GM12875 (cell line): ENCODE data around the gene FBXL17.
"Not testable (repeated sequence)": the region's sequence is repeated elsewhere in the genome, so short reads cannot be mapped to it uniquely, and the experiment has no call there.

Experiments
- H3K4me3 ChIP-seq: one replicate; pipeline ENCODE4 v1.5.1; 2011; ENCODE audit warnings: low read depth, low read length, control low read depth
- TF ChIP-seq, protein P1 (sequence below): IDR thresholded peaks from 2 replicates; pipeline ENCODE4 v1.5.1; 2011; ENCODE audit warnings: low read depth, mild to moderate bottlenecking, control low read depth, inconsistent platforms, low read length, moderate library complexity, borderline replicate concordance; ENCODE audit not compliant: insufficient read depth

FBXL17 gene

DNA sequence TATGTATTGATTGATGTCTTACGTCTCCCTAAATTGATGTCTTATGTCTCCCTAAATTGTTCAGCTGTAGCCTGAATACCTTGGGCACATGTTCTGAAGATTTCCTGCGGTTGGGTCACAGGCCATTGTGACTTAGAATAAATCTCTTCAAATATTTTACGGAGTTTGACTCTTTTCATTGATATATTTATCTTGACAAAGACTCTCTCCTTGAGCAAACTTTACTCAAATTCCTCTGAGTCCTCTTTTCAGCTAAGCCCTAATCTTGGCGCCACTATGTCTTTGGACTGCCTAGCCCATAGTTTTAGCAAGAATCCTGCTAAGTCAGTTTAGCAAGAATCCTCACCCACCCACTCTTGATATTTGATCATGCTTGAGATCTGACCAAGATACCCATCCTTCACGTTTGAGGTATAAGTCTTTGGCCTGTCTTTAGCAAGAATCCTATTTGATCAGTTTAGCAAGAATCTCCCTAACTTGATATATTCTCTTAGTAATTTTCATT is 35.3 kb upstream of the FBXL17 start:
- no peak overlapping the region for H3K4me3 ChIP-seq
- TF ChIP-seq, protein P1, sequence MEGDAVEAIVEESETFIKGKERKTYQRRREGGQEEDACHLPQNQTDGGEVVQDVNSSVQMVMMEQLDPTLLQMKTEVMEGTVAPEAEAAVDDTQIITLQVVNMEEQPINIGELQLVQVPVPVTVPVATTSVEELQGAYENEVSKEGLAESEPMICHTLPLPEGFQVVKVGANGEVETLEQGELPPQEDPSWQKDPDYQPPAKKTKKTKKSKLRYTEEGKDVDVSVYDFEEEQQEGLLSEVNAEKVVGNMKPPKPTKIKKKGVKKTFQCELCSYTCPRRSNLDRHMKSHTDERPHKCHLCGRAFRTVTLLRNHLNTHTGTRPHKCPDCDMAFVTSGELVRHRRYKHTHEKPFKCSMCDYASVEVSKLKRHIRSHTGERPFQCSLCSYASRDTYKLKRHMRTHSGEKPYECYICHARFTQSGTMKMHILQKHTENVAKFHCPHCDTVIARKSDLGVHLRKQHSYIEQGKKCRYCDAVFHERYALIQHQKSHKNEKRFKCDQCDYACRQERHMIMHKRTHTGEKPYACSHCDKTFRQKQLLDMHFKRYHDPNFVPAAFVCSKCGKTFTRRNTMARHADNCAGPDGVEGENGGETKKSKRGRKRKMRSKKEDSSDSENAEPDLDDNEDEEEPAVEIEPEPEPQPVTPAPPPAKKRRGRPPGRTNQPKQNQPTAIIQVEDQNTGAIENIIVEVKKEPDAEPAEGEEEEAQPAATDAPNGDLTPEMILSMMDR, result no peak

DNA sequence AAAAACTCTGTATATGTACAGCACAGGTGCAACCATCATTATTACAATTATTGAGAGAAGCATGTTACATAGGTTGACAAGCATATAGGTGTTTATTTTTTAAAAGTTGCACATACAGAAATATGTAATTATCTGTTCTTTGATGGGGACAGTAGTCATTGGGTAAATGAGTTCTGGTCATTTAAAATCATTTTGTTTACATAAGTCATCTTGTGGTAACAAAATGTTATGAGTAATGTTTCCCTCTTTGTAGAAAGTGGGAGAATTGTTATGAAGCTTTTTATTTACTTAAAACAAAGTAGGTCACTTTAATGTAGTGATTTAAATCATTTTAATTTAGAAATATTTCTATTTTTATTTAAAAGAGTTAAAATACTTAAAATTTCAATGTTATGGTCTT is 33.8 kb upstream of the FBXL17 start:
- no peak overlapping the region for H3K4me3 ChIP-seq
- TF ChIP-seq, protein P1, result no peak

DNA sequence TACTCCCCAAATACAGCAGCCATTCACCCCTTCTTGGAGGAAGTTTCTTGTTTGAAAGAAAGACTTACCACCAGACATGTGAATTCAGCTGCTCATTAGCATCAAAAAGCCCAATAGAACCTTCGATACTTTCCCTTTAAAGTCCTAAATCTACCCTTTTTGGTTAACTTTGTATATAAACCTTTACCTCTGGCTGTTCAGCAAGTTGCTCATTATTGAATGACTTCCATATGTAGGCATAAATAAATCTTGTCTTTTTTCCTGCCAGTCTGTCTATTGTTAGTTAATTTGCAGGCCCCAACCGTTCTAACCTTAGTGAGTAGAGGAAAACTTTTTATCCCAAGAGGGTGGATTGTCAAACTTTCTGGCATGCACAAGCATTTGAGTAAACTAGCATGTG is 27.9 kb upstream of the FBXL17 start:
- TF ChIP-seq, protein P1, result no peak
- H3K4me3 ChIP-seq, result no peak overlapping the region

DNA sequence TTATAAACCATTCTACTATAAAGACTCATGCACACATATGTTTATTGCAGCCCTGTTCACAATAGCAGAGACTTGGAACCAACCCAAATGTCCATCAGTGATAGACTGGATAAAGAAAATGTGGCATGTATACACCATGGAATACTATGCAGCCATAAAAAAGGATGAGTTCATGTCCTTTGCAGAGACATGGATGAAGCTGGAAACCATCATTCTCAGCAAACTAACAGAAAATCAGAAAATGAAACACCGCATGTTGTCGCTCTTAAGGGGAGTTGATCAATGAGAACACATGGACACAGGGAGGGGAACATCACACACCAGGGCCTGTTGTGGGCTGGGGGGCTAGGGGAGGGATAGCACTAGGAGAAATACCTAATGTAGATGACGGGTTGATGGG is 23.3 kb upstream of the FBXL17 start:
- not testable (repeated sequence) for H3K4me3 ChIP-seq

DNA sequence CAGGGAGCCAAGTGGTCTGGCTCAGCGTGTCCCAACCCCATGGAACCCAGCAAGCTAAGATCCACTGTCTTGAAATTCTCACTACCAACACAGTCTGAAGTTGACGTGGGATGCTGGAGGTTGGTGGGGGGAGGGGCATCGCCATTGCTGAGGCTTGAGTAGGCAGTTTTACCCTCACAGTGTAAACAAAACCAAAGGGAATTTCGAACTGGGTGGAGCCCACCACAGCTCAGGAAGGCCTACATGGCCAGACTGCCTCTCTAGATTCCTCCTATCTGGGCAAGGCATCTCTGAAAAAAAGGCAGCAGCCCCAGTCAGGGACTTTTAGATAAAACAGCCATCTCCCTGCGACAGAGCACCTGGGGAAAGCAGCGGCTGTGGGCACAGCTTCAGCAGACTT is 17.1 kb upstream of the FBXL17 start:
- no peak overlapping the region for H3K4me3 ChIP-seq
- TF ChIP-seq, protein P1, result no peak

DNA sequence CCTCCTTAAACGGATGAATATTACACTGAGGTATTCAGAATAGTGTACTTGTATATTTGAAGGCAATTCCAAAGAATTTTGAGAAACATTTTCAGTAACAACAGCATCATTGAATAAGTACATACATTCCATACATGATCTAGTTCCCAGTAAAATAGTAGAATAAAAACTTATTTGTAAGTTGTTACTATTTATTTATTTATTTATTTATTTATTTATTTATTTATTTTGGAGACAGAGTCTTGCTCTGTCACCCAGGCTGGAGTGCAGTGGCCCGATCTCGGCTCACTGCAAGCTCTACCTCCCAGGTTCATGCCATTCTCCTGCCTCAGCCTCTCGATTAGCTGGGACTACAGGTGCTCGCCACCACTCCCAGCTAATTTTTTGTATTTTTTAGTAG is 14.9 kb upstream of the FBXL17 start:
- H3K4me3 ChIP-seq, result not testable (repeated sequence)

DNA sequence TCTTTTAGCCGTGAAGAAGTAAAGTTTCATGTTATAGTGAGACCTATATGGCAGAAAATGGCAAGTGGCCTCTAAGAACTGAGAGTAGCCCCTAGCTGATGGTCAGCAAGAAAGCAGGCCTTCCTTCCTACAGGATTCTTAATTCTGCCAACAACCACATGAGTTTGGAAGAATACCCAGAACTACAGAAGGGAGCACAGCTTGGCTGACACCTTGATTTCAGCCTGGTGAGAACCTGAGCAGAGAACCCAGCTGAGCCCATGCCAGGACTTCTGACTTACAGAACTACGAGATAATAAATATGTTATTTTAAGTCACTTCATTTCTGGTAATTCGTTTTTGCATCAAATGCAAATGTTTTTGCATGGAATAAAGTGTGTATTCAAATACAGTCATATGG is 5.9 kb upstream of the FBXL17 start:
- TF ChIP-seq, protein P1, result no peak
- no peak overlapping the region for H3K4me3 ChIP-seq

DNA sequence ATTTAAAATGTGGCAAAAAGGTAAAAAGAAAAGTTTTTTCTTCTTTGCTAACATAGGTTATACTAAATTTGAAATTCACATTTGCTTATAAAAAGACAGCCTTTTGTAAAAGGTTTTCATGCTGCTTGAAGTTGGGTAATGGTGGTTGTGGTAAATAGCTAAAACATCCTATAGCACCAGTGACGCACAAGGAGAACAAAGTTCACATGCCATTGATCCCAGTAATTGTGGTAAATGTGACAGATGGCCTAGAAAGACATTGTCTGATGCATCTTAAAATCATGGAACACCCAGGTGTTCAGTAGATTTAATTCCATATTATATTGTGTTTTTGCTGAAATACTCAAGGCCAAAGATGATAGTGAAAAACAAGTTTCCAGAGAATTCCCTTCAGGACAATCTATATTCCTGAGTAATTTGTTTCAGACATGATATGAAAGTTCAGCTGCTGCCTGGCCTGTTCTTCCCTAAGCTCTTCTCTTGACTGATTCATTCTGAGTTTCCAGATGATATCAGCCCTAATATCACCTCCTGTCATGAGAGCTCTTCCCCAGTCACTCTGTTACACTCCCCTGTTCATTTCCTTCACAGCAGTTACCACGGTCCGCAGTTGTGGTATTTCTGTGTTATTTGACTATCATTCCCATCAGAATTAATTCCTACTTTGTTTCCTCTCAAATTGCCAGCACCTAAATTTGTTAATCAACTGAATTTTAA is 4.6 kb upstream of the FBXL17 start:
- no peak overlapping the region for H3K4me3 ChIP-seq
- TF ChIP-seq, protein P1, result no peak
